Effector memory CD8-positive, alpha-beta T cell (primary cell): ENCODE measurements around the gene ALOX5.
"Not testable (repeated sequence)": the region's sequence is repeated elsewhere in the genome, so short reads cannot be mapped to it uniquely, and the experiment has no call there.

Experiments
- ATAC-seq: fragments of 150-1000 bp; cut with Tn5 transposase; replicated peaks from 2 replicates; pipeline ENCODE4 v1.10.0; 2021; ENCODE audit warnings: mild to moderate bottlenecking, moderate library complexity
- DNase-seq, 3 experiments: peaks; one replicate each; pipeline ENCODE4 v3.0.0; 2021
- H3K27ac Mint-ChIP-seq, 2 donors: one replicate each; pipeline ENCODE4 v1.8.0; 2022; ENCODE audit warnings: mild to moderate bottlenecking in 2 of 2, mixed read lengths in 2 of 2, moderate library complexity in 2 of 2
- H3K27me3 Mint-ChIP-seq, 2 donors: one replicate each; pipeline ENCODE4 v1.8.0; 2022; ENCODE audit warnings: mixed read lengths in 2 of 2
- H3K36me3 Mint-ChIP-seq: one replicate; pipeline ENCODE4 v1.8.0; 2022; ENCODE audit warnings: mild to moderate bottlenecking, moderate library complexity, mixed read lengths; ENCODE audit not compliant: insufficient read depth
- H3K4me1 Mint-ChIP-seq, 2 donors: one replicate each; pipeline ENCODE4 v1.8.0; 2022; ENCODE audit warnings: low read depth in 2 of 2, mixed read lengths in 2 of 2
- H3K4me3 Mint-ChIP-seq, 2 donors: one replicate each; pipeline ENCODE4 v1.8.0; 2022; ENCODE audit warnings: mild to moderate bottlenecking in 2 of 2, mixed read lengths in 2 of 2, moderate library complexity in 2 of 2
- H3K9me3 Mint-ChIP-seq, 2 donors: one replicate each; pipeline ENCODE4 v1.8.0; 2022; ENCODE audit warnings: mixed read lengths in 2 of 2

Gene ALOX5

DNA sequence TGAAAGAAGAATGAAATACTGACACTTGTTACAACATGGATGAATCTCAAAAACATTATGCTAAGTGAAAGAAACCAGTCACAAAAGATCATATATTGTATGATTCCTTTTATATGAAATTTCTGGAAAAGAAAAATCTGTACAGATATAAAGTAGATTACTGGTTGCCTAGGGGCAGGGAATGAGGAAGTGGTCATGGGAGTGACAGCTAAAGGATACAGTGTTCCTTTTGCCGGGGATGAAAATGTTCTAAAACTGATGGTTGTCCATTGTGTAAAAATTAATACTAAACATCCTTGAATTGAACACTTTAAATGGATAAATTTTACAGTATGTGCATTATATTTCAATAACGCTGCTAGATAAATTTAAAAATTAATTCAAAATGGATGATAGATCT is 25.1 kb downstream of the ALOX5 start:
- no peak for ATAC-seq
- Mint-ChIP-seq H3K9me3 (no peaks in the 10 kb centered on the region), H3K27me3 (peaks cover 11 to 40% of the 10 kb centered on the region in 2 donors), H3K4me1 (peaks cover 0 to 3% of the 10 kb centered on the region in 2 donors), H3K4me3 (no peak overlapping the region), H3K27ac (no peak overlapping the region), H3K36me3 (peaks cover 3% of the 10 kb centered on the region)
- DNase-seq: no peak

DNA sequence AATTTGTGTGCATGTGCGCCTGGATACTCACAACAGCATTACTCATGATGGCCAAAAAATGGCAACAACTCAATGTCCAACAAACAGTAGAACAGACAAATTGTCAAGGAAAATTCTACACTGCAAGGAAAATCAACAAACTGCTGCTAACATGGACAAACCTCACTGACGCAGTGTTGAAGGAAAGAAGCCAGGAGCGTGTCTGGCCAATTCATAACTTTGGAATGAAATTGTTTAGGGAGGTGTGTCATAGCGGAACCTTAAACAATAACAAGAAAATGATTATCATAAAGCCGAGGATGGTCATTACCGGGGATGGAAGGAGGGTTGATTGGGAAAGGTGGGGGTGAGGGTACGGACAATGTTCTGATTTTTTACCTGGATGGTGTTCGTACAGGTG is 29.1 kb downstream of the ALOX5 start:
- no peak for ATAC-seq
- H3K27me3 Mint-ChIP-seq: peaks cover 24 to 46% of the 10 kb centered on the region in 2 donors
- peaks cover 0 to 3% of the 10 kb centered on the region in 2 donors for H3K4me1 Mint-ChIP-seq
- peak overlapping the region in 1 of 2 donors; percentile 13 for H3K27ac Mint-ChIP-seq
- H3K9me3 Mint-ChIP-seq: no peaks in the 10 kb centered on the region
- DNase-seq: no peak
- H3K36me3 Mint-ChIP-seq: peaks cover 3% of the 10 kb centered on the region
- H3K4me3 Mint-ChIP-seq: no peak overlapping the region

DNA sequence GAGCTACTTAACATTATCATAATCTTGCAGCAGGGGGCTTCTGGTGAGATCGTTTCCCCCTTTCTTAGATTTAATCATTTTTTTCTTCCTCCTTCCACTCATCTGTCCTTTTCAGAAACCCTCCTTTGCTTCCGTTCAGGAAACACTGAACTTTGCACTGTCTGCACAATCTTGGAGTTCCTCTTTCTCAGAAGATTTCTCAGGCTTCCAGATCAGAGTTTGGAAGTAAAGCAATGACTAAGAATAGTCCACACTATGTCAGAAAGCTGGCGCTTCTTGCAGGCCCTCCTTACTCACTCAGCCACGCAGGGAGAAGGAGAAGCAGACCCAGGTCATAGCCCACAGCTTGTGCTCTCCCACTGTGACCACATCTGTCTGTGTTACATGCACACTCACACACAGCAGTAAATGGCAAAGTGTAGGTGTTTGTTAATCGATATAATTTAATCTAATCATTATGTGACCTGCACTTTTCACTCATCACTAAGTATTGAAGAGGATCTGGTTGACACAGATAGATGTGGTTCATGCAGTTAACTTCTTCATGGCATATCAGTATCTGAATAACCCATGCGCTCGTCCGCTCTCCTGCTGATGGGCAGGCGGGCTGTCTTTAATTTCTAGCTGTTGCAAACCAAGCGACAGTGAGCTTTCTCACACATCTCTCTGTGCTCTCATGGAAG is 30.2 kb downstream of the ALOX5 start:
- no peak overlapping the region for H3K27ac Mint-ChIP-seq

GRCh38 chr10:45404770-45405120 is 30.7 kb downstream of the ALOX5 start:
- no peak overlapping the region for H3K27ac Mint-ChIP-seq

More for the DNA sequence above, 30.2 kb downstream of the ALOX5 start:
- no peaks in the 10 kb centered on the region for H3K9me3 Mint-ChIP-seq
- no peaks in the 10 kb centered on the region for H3K36me3 Mint-ChIP-seq
- no peak overlapping the region for H3K4me3 Mint-ChIP-seq
- ATAC-seq: peak; percentile 16
- no peak for DNase-seq
- peaks cover 0 to 3% of the 10 kb centered on the region in 2 donors for H3K4me1 Mint-ChIP-seq
- H3K27me3 Mint-ChIP-seq: peaks cover 35 to 55% of the 10 kb centered on the region in 2 donors

GRCh38 chr10:45407542-45407941 is 33.5 kb downstream of the ALOX5 start:
- DNase-seq: no peak
- Mint-ChIP-seq H3K9me3 (no peaks in the 10 kb centered on the region), H3K27ac (no peak overlapping the region), H3K36me3 (no peaks in the 10 kb centered on the region), H3K4me1 (peaks cover 0 to 3% of the 10 kb centered on the region in 2 donors), H3K4me3 (no peak overlapping the region), H3K27me3 (peaks cover 41 to 57% of the 10 kb centered on the region in 2 donors)
- no peak for ATAC-seq

More at GRCh38 chr10:45404770-45405120, 30.7 kb downstream of the ALOX5 start:
- Mint-ChIP-seq H3K27me3 (peaks cover 40 to 57% of the 10 kb centered on the region in 2 donors), H3K36me3 (no peaks in the 10 kb centered on the region), H3K4me3 (no peak overlapping the region), H3K9me3 (no peaks in the 10 kb centered on the region), H3K4me1 (peaks cover 0 to 3% of the 10 kb centered on the region in 2 donors)
- no peak for ATAC-seq
- no peak for DNase-seq

DNA sequence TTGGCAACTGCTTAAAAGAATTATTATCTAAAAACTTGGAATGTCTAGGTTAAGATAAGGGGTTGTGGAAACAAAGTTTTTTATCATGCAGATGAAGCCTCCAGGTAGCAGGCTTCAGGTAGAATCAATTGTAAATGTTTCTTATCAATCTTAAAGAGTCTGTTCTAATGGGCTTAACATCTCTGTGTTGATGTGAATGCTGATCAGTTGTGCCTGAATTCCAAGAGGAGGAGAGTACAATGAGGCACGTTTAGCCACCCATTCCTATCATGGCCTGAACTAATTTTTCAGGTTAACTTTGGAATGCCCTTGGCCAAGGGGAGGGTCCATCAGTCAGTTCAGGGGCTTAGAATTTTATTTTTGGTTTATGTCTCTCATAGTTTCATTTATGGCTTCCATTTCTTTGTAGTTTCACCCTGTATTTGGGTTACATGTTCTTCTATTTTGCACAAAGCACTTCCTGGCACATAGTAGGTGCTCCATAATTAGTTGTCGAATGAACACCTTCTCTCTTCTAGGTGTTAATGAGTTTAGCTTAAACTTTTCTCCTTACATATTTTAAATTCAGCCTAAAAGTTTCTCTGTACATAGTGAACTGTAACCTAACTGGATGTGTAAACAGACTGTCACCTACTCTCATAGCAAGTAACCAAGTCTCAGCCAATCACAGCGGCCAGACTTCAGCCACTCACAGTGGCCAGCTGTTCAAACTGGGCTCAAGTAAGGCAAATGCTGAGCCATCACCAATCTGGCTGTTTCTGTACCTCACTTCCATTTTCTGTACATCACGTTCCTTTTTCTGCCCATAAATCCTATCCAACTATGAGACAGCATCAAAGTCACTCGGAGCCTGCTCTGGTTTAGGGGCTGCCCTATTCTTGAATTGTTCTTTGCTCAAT is 34.7 kb downstream of the ALOX5 start:
- Mint-ChIP-seq H3K27me3 (peaks cover 31 to 51% of the 10 kb centered on the region in 2 donors), H3K4me3 (no peak overlapping the region), H3K4me1 (peaks cover 0 to 3% of the 10 kb centered on the region in 2 donors), H3K27ac (no peak overlapping the region), H3K9me3 (no peaks in the 10 kb centered on the region), H3K36me3 (no peaks in the 10 kb centered on the region)
- DNase-seq (no peak), ATAC-seq (no peak)

- H3K4me3 Mint-ChIP-seq, H3K36me3 Mint-ChIP-seq, DNase-seq, ATAC-seq, H3K4me1 Mint-ChIP-seq, H3K9me3 Mint-ChIP-seq: not testable (repeated sequence)
- Mint-ChIP-seq H3K27me3 (peaks cover 31 to 51% of the 10 kb centered on the region in 2 donors), H3K27ac (peak overlapping the region in 1 of 2 donors; percentile 18)
Observed at GRCh38 chr10:45409347-45409746, 35.3 kb downstream of the ALOX5 start.

DNA sequence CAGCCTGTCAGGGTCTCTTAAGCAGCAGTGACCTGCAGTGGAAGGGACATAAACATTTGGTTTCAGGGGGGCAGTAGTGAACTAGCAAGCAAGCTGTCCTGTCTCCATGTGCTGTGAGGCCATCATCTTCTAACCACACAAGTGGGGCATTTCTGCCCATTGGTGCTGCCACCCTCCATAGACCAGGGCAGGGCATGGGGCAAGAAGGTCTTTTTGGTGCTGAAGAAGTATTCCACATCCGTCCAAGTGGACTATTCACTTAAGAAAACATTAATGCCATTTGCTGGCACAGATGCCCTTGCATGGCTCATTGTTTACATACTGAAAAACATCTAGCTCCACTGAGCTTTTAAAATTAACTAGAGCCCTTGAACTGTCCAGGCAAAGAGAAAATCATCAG is 35.8 kb downstream of the ALOX5 start:
- Mint-ChIP-seq H3K27me3 (peaks cover 31 to 51% of the 10 kb centered on the region in 2 donors), H3K4me1 (no peaks in the 10 kb centered on the region), H3K36me3 (no peaks in the 10 kb centered on the region), H3K4me3 (no peak overlapping the region), H3K9me3 (no peaks in the 10 kb centered on the region), H3K27ac (peak overlapping the region in 1 of 2 donors; percentile 18)
- DNase-seq (no peak), ATAC-seq (no peak)

GRCh38 chr10:45410489-45410806 is 36.4 kb downstream of the ALOX5 start:
- ATAC-seq: no peak
- Mint-ChIP-seq H3K27ac (no peak overlapping the region), H3K36me3 (no peaks in the 10 kb centered on the region), H3K4me3 (no peak overlapping the region), H3K27me3 (peaks cover 31 to 50% of the 10 kb centered on the region in 2 donors), H3K9me3 (no peaks in the 10 kb centered on the region), H3K4me1 (no peaks in the 10 kb centered on the region)
- DNase-seq: no peak

DNA sequence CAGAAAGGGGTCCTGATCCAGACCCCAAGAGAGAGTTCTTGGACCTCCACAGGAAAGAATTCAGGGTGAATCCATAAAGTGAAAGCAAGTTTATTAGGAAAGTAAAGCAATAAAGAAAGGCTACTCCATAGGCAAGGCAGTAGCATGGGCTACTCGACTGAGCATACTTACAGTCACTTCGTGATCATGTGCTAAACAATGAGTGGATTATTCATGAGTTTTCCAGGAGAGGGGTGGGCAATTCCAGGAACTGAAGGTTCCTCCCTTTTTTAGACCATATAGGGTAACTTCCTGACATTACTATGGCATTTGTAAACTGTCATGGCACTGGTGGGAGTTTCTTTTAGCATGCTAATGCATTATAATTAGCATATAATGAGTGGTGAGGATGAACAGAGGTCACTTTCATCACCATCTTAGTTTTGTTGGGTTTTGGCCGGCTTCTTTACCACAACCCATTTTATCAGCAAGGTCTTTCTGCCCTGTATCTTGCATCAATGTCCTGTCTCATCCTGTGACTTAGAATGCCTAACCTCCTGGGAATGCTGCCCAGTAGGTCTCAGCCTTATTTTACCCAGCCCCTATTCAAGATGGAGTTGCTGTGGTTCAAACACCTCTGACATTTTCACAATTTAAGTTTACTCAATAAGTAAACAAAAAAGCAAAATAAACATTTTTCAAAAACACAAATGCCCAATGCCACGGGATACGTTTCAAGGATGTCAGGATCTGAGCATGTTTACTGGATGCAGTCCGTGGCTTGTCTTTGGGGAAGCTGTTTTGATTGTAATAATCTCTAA is 37.0 kb downstream of the ALOX5 start:
- Mint-ChIP-seq H3K27me3 (peaks cover 31 to 46% of the 10 kb centered on the region in 2 donors), H3K4me3 (no peak overlapping the region), H3K9me3 (no peaks in the 10 kb centered on the region), H3K36me3 (no peaks in the 10 kb centered on the region), H3K27ac (no peak overlapping the region), H3K4me1 (no peaks in the 10 kb centered on the region)
- ATAC-seq (no peak), DNase-seq (no peak)

DNA sequence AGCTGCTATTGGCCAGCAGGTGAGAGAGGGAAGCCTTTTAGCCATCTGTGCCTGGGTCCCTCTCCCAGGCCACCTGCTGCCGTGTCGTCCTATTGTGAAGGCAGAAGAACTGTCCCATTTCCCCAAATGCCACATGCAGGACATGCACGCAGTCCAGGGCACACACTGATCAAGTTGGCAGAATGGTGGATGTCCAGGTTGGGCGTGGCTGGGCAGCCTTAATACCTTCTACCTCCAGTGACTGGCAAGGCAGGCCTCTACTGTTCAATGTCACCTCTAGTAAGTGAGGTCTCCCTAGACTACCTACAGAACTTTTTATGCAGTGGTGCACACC is 37.6 kb downstream of the ALOX5 start:
- Mint-ChIP-seq H3K9me3 (no peaks in the 10 kb centered on the region), H3K4me1 (no peaks in the 10 kb centered on the region), H3K36me3 (no peaks in the 10 kb centered on the region), H3K4me3 (no peak overlapping the region), H3K27ac (no peak overlapping the region), H3K27me3 (peaks cover 31 to 46% of the 10 kb centered on the region in 2 donors)
- ATAC-seq (no peak), DNase-seq (no peak)

DNA sequence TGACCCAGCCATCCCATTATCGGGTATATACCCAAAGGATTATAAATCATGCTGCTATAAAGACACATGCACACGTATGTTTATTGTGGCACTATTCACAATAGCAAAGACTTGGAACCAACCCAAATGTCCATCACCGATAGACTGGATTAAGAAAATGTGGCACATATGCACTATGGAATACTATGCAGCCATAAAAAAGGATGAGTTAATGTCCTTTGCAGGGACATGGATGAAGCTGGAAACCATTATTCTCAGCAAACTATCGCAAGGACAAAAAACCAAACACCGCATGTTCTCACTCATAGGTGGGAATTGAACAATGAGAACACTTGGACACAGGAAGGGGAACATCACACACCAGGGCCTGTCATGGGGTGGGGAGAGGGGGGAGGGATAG is 41.0 kb downstream of the ALOX5 start:
- H3K4me3 Mint-ChIP-seq, H3K36me3 Mint-ChIP-seq, H3K27ac Mint-ChIP-seq, ATAC-seq, H3K9me3 Mint-ChIP-seq, DNase-seq: not testable (repeated sequence)
- Mint-ChIP-seq H3K27me3 (peaks cover 9 to 24% of the 10 kb centered on the region in 2 donors), H3K4me1 (peaks cover 16 to 24% of the 10 kb centered on the region in 2 donors)

GRCh38 chr10:45416603-45417002 is 42.6 kb downstream of the ALOX5 start:
- Mint-ChIP-seq H3K4me1 (peaks cover 29 to 38% of the 10 kb centered on the region in 2 donors), H3K36me3 (peaks cover 4% of the 10 kb centered on the region), H3K9me3 (no peaks in the 10 kb centered on the region), H3K27me3 (peaks cover 9 to 15% of the 10 kb centered on the region in 2 donors), H3K4me3 (no peak overlapping the region), H3K27ac (no peak overlapping the region)
- ATAC-seq (no peak), DNase-seq (no peak)
